OCI-LY7 (cell line): ENCODE data around the gene SHOC2. TPM values are rescaled to one million over a fixed set of nuclear protein-coding genes. Genes with fewer than 3 reads are reported as not detected.

Experiments
- BruUV-seq: library from RNA; stranded (reverse); fragments of 400-500 nt; replicated peaks from 2 replicates; lab custom pipeline; 2021; lab: Mats Ljungman, UMichigan
- CTCF ChIA-PET: fragments of 300-600 bp; sonication (Branson Sonifier 250); formaldehyde crosslinking; loops from one replicate; lab custom pipeline; 2022; ENCODE audit warnings: antibody characterized with exemption; ENCODE audit not compliant: unreplicated experiment; lab: Charles Lee
- POLR2A ChIA-PET: fragments of 300-600 bp; sonication (Branson Sonifier 250); formaldehyde crosslinking; loops from one replicate; lab custom pipeline; 2022; ENCODE audit warnings: antibody characterized with exemption; lab: Charles Lee
- DNase-seq: peaks from one replicate; pipeline ENCODE4 v3.0.0-alpha.2; 2015; ENCODE audit warnings: low spot score
- H2AFZ ChIP-seq: fragments of 200-600 bp; sonication (generic), shearing (Covaris generic); 2 replicates; pipeline ENCODE4 v1.6.1; 2014; ENCODE audit warnings: mild to moderate bottlenecking, antibody characterized with exemption, low read length, moderate library complexity
- H3K27ac ChIP-seq: fragments of 200-600 bp; sonication (generic); 2 replicates; pipeline ENCODE4 v1.5.1; 2014; ENCODE audit warnings: mixed run types, low read depth, mild to moderate bottlenecking, moderate library complexity, low read length, inconsistent platforms; ENCODE audit not compliant: poor library complexity, severe bottlenecking
- H3K36me3 ChIP-seq: fragments of 200-600 bp; sonication (generic); 2 replicates; pipeline ENCODE4 v1.6.1; 2014; ENCODE audit warnings: mild to moderate bottlenecking, antibody characterized with exemption, low read length, moderate library complexity, mixed read lengths; ENCODE audit not compliant: insufficient read depth
- H3K4me1 ChIP-seq: fragments of 200-600 bp; sonication (generic); 2 replicates; pipeline ENCODE4 v1.5.1; 2014; ENCODE audit warnings: mild to moderate bottlenecking, low read length; ENCODE audit not compliant: insufficient read depth, poor library complexity, severe bottlenecking
- H3K4me2 ChIP-seq: fragments of 200-600 bp; sonication (generic); 2 replicates; pipeline ENCODE4 v1.6.1; 2014; ENCODE audit warnings: mild to moderate bottlenecking, low read length
- H3K4me3 ChIP-seq: fragments of 200-600 bp; sonication (generic); 2 replicates; pipeline ENCODE4 v1.5.1; 2014; ENCODE audit warnings: mild to moderate bottlenecking, low read depth, low read length; ENCODE audit not compliant: poor library complexity, severe bottlenecking
- H3K79me2 ChIP-seq: fragments of 200-600 bp; sonication (generic); 2 replicates; pipeline ENCODE4 v1.6.1; 2016; ENCODE audit warnings: low read depth, mild to moderate bottlenecking, low read length, moderate library complexity, mixed read lengths; ENCODE audit not compliant: insufficient read depth
- H3K9me2 ChIP-seq: fragments of 200-600 bp; sonication (generic); 2 replicates; pipeline ENCODE4 v1.6.1; 2016; ENCODE audit warnings: mild to moderate bottlenecking, low read length, mixed read lengths; ENCODE audit not compliant: insufficient read depth
- H3K9me3 ChIP-seq: fragments of 200-600 bp; sonication (generic); 2 replicates; pipeline ENCODE4 v1.6.1; 2014; ENCODE audit warnings: mild to moderate bottlenecking, mixed run types, low read length, mixed read lengths
- H4K20me1 ChIP-seq: fragments of 200-600 bp; sonication (generic); 2 replicates; pipeline ENCODE4 v1.6.1; 2014; ENCODE audit warnings: mild to moderate bottlenecking, antibody characterized with exemption, low read length, moderate library complexity, mixed read lengths; ENCODE audit not compliant: insufficient read depth
- CTCF ChIP-seq: fragments of 200-600 bp; sonication (generic); conservative IDR thresholded peaks from 2 replicates; pipeline ENCODE4 v1.5.1; 2014; ENCODE audit warnings: mild to moderate bottlenecking, antibody characterized with exemption, low read length, moderate library complexity, mixed read lengths
- EZH2phosphoT487 ChIP-seq: fragments of 200-600 bp; sonication (generic); IDR thresholded peaks from 2 replicates; pipeline ENCODE4 v1.6.1; 2018; ENCODE audit warnings: low read depth, borderline replicate concordance, mild to moderate bottlenecking, mixed run types, antibody characterized with exemption, low read length, moderate library complexity, mixed read lengths
- intact Hi-C: fragments of 100-400 bp; cut with micrococcal nuclease; formaldehyde crosslinking; loops from one replicate; pipeline ENCODE4 v1.10.0; 2022; ENCODE audit not compliant: unreplicated experiment
- total RNA-seq, 2 experiments: library from RNA; depleted of rRNA in 1 of 2; stranded (reverse); fragments of >200 nt in 1 of 2; shearing (Covaris generic) in 1 of 2; gene quantifications; 2 replicates each; pipeline ENCODE4 v1.2.3, GENCODE V29; 2014 to 2022

The SHOC2 gene
- total RNA-seq, 2 experiments from 2014 or later, result 54.1 to 92.2 TPM

DNA sequence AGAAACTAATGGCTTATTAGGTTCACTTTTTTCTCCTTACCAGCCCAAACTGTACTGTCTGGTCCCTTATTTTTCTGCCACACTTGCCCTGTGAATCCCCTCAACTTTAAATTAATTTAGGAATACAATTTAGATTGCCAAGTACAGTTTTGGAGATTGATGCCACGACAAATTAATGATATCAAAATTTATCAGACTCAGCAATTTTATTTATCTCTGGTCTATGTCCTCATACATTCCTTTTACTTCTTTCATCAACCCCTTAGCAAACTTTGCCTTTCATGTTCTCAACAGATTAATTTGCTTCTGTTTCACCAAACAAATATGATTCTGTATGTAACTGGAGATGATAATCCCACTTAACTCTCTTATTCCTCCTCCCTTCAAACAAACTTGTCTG, 38.2 kb downstream of the SHOC2 start:
- ChIA-PET POLR2A (interaction anchor here (0.6 to 2.2 kb wide), 7 partner anchors 8 to 743 kb away, joined by 3 to 9 read pairs (median 5); no protein-coding TSS in a partner anchor), CTCF (no interaction called here)
- TF ChIP-seq CTCF (no peak), EZH2phosphoT487 (no peak)
- Histone ChIP-seq H3K9me3 (no peaks in the 10 kb centered on the region), H3K27ac (no peak overlapping the region), H3K4me1 (no peaks in the 10 kb centered on the region), H3K9me2 (no peaks in the 10 kb centered on the region), H3K79me2 (peaks cover 100% of the 10 kb centered on the region), H3K36me3 (peaks cover 32% of the 10 kb centered on the region), H3K4me3 (no peak overlapping the region), H4K20me1 (peaks cover 35% of the 10 kb centered on the region), H3K4me2 (no peak overlapping the region), H2AFZ (no peak overlapping the region)
- DNase-seq, result no peak
- intact Hi-C loops, result no loop called here
- no TSS peak for BruUV-seq

GRCh38 chr10:110959379-110960332, 40.3 kb downstream of the SHOC2 start:
- Histone ChIP-seq H3K36me3 (peaks cover 40% of the 10 kb centered on the region), H3K79me2 (peaks cover 100% of the 10 kb centered on the region), H3K4me2 (no peak overlapping the region), H3K4me1 (no peaks in the 10 kb centered on the region), H3K9me3 (no peaks in the 10 kb centered on the region), H3K4me3 (no peak overlapping the region), H3K9me2 (no peaks in the 10 kb centered on the region), H3K27ac (no peak overlapping the region), H4K20me1 (peaks cover 43% of the 10 kb centered on the region), H2AFZ (no peak overlapping the region)
- no peak for TF ChIP-seq EZH2phosphoT487
- no peak for TF ChIP-seq CTCF
- DNase-seq, result no peak
- POLR2A ChIA-PET, result interaction anchor here (1.0 to 1.7 kb wide), 2 partner anchors 13 to 14 kb away, joined by 3 to 4 read pairs; no protein-coding TSS in a partner anchor
- intact Hi-C loops, result no loop called here
- BruUV-seq, result no TSS peak
- CTCF ChIA-PET, result no interaction called here
